HepG2 (cell line): ENCODE data around the gene NOTO. TPM values are rescaled to one million over a fixed set of nuclear protein-coding genes. Genes with fewer than 3 reads are reported as not detected.

Experiments used
- ATAC-seq: fragments of 200-7000 bp; cut with Tn5 transposase; 3 replicates; pipeline ENCODE4 v1.9.1; 2020; ENCODE audit warnings: mild to moderate bottlenecking, moderate library complexity
- BruUV-seq: library from RNA; stranded (reverse); fragments of 400-500 nt; replicated peaks from 2 replicates; lab custom pipeline; 2021; lab: Mats Ljungman, UMichigan
- CTCF ChIA-PET: fragments of 300-600 bp; formaldehyde crosslinking; extraction: SDS; loops from one replicate; lab custom pipeline; 2021; ENCODE audit warnings: low total read pairs, inconsistent platforms, low intra/inter-chr PET ratio; lab: Yijun Ruan, JAX
- POLR2A ChIA-PET: fragments of 350-600 bp; sonication (Branson Sonifier 250); formaldehyde crosslinking; loops from one replicate; lab custom pipeline; 2020; ENCODE audit warnings: antibody characterized with exemption, inconsistent platforms; lab: Yijun Ruan, JAX
- DNase-seq: peaks from one replicate; pipeline ENCODE4 v3.0.0-alpha.2; 2015; ENCODE audit warnings: low spot score
- FAIRE-seq: peaks from 3 replicates; lab custom pipeline; 2011; peaks lifted over from hg19 to GRCh38; lab: Jason Lieb, UNC
- H2AFZ ChIP-seq: one replicate; pipeline ENCODE4 v1.6.1; 2011; ENCODE audit warnings: low read length, inconsistent platforms
- H3K27ac ChIP-seq: fragments of 300-600 bp; 3 replicates; pipeline ENCODE4 v1.8.0; 2011; ENCODE audit warnings: mixed run types, mild to moderate bottlenecking, mixed read lengths, low read length, inconsistent platforms; ENCODE audit not compliant: insufficient read depth; ENCODE audit errors: extremely low read length
- H3K27me3 ChIP-seq, 2 experiments: fragments of 200-600 bp in 1 of 2; 2 replicates in 1 of 2; 3 replicates in 1 of 2; pipeline versions ENCODE4 v1.6.0 to v1.8.0; 2011; ENCODE audit warnings: low read length in 2 of 2, mild to moderate bottlenecking in 2 of 2, moderate library complexity in 2 of 2, inconsistent platforms in 1 of 2; ENCODE audit not compliant: insufficient read depth in 2 of 2, control insufficient read depth in 1 of 2
- H3K36me3 ChIP-seq, 2 experiments: fragments of 200-600 bp in 1 of 2; replicated peaks in 1 of 2; 2 replicates in 1 of 2; 3 replicates in 1 of 2; pipeline versions ENCODE4 v1.5.1 to v1.8.0; 2011; ENCODE audit warnings: low read length in 2 of 2, inconsistent platforms in 1 of 2; ENCODE audit not compliant: insufficient read depth in 2 of 2, control insufficient read depth in 1 of 2
- H3K4me1 ChIP-seq: 2 replicates; pipeline ENCODE4 v1.5.1; 2012; ENCODE audit warnings: low read length, inconsistent platforms; ENCODE audit not compliant: insufficient read depth
- H3K4me2 ChIP-seq: 2 replicates; pipeline ENCODE4 v1.6.0; 2011; ENCODE audit warnings: low read depth, low read length, inconsistent platforms
- H3K4me3 ChIP-seq, 3 experiments: fragments of 200-600 bp in 1 of 3; sonication (generic), shearing (Covaris generic) in 1 of 3; replicated peaks in 1 of 3; 2 replicates each; pipeline ENCODE4 v1.5.1; 2011 to 2016; ENCODE audit warnings: low read length in 3 of 3, inconsistent platforms in 2 of 3, low read depth in 2 of 3, mild to moderate bottlenecking in 2 of 3, control low read depth in 1 of 3, mixed read lengths in 1 of 3; ENCODE audit not compliant: insufficient read depth in 1 of 3
- H3K79me2 ChIP-seq: one replicate; pipeline ENCODE4 v1.6.1; 2011; ENCODE audit warnings: low read length, inconsistent platforms; ENCODE audit not compliant: insufficient read depth
- H3K9ac ChIP-seq: 2 replicates; pipeline ENCODE4 v1.6.0; 2011; ENCODE audit warnings: mild to moderate bottlenecking, low read depth, low read length, inconsistent platforms; ENCODE audit not compliant: insufficient read depth
- H3K9me3 ChIP-seq: 2 replicates; pipeline ENCODE4 v1.5.1; 2012; ENCODE audit warnings: mild to moderate bottlenecking, low read length
- H4K20me1 ChIP-seq: 2 replicates; pipeline ENCODE4 v1.6.0; 2011; ENCODE audit warnings: inconsistent platforms, mild to moderate bottlenecking, low read length, moderate library complexity; ENCODE audit not compliant: insufficient read depth
- SIN3A ChIP-seq: IDR thresholded peaks from 2 replicates; pipeline ENCODE4 v1.6.1; 2011; ENCODE audit warnings: low read depth, mild to moderate bottlenecking, control low read depth, low read length, borderline replicate concordance
- ZFP37 ChIP-seq: sonication (generic); formaldehyde crosslinking; IDR thresholded peaks from 2 replicates; pipeline ENCODE4 v1.4.0; 2020; ENCODE audit warnings: missing genetic modification reagents, borderline replicate concordance
- WGBS: methylation state at CpG from one replicate; pipeline ENCODE4 v1.1.6; 2017; ENCODE audit warnings: low lambda C conversion rate; 5-methylcytosine and 5-hydroxymethylcytosine counted together
- in situ Hi-C: cut with HindIII; loops from 2 replicates; pipeline ENCODE4 v1.10.0; 2017; ENCODE audit warnings: low pct_unique_long_range_greater_than_20kb; ENCODE audit not compliant: extremely low pct_ligation_motif_present
- intact Hi-C: fragments of 100-400 bp; cut with micrococcal nuclease; formaldehyde crosslinking; loops from one replicate; pipeline ENCODE4 v1.10.0; 2022; ENCODE audit not compliant: unreplicated experiment
- polyA plus RNA-seq, 8 experiments: library from polyadenylated mRNA; depleted of rRNA in 3 of 8; stranded (reverse) in 7 of 8; unstranded in 1 of 8; fragments of >200 nt; fragmentation: Illumina TruSeq in 4 of 8; extraction: Trizol in 4 of 8; gene quantifications; 2 replicates each; pipeline versions ENCODE4 v1.2.1 to v1.2.3, GENCODE V29; 2011 to 2016; ENCODE audit warnings: low read depth in 4 of 8, missing spikeins in 1 of 8, mixed read lengths in 1 of 8; ENCODE audit not compliant: insufficient read depth in 1 of 8
- total RNA-seq, 5 experiments: library from RNA; depleted of rRNA; stranded (reverse); fragments of >200 nt; fragmentation: Illumina TruSeq; extraction: Trizol; gene quantifications; 2 replicates each; pipeline ENCODE4 v1.2.3, GENCODE V29; 2016; ENCODE audit warnings: low read depth in 1 of 5
- TF ChIP-seq, protein P1 (sequence below): IDR thresholded peaks from 2 replicates; pipeline ENCODE4 v1.6.1; 2016; ENCODE audit warnings: missing compliant biosample characterization, missing genetic modification reagents, borderline replicate concordance
- TF ChIP-seq, protein P2 (sequence below): IDR thresholded peaks from 2 replicates; pipeline ENCODE4 v1.6.1; 2016; ENCODE audit warnings: missing compliant biosample characterization, missing genetic modification reagents, borderline replicate concordance
- TF ChIP-seq, protein P3 (sequence below): sonication (generic); formaldehyde crosslinking; IDR thresholded peaks from 2 replicates; pipeline ENCODE4 v1.5.1; 2020; ENCODE audit warnings: missing genetic modification reagents, mild to moderate bottlenecking, borderline replicate concordance

The NOTO gene
- total and polyA plus RNA-seq, 2 of the 13 experiments (the other 11 are each of a cell fraction or from before 2014, with no cell fraction given): not detected

DNA sequence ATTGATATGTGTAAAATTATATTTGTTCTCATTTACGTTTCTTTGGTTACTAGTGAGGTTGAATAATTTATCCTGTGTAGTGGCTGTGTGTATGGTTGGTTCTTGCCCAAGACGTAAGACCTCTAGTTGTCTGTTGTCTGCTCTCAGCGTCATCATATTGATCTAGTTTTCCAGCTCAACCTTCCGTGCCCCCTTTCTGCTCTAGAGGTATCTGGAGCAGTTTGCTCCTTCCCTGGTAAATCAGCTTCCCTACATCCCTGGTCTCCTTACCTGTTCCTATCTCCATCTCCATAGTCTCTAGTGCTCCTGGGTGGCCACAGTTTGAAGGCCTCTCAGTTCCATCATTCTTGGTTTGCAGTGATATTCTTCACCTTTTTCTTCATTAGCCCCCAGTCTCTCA, 12.9 kb downstream of the NOTO start:
- Histone ChIP-seq H3K4me3 (peak overlapping the region; percentile 86 to 93 (median 91)), H4K20me1 (peaks cover 12% of the 10 kb centered on the region; the same call in 1 of the 2 replicates), H3K36me3 (peaks cover 8 to 27% of the 10 kb centered on the region in 2 experiments), H3K4me1 (peaks cover 50% of the 10 kb centered on the region), H3K4me2 (peak overlapping the region; percentile 99), H3K9ac (peak overlapping the region; percentile 96), H3K79me2 (peaks cover 48% of the 10 kb centered on the region), H3K9me3 (no peaks in the 10 kb centered on the region), H3K27ac (peak overlapping the region; percentile 92), H2AFZ (no peak overlapping the region), H3K27me3 (no peaks in the 10 kb centered on the region)
- in situ Hi-C loops (no loop called here), intact Hi-C loops (loop anchor here (10.0 kb wide), 1 partner anchor 170 kb away; the partner anchor contains the start of gene ALMS1)
- CTCF ChIA-PET: no interaction called here
- POLR2A ChIA-PET: interaction anchor here (0.8 to 1.6 kb wide), 5 partner anchors 10 to 45 kb away, joined by 3 to 19 read pairs (median 4); partner anchors contain the start of genes CCT7 and PRADC1
- 14% methylated on average over 4 of the region's 4 CpGs for WGBS
- no peak for DNase-seq
- TF ChIP-seq, protein P1, sequence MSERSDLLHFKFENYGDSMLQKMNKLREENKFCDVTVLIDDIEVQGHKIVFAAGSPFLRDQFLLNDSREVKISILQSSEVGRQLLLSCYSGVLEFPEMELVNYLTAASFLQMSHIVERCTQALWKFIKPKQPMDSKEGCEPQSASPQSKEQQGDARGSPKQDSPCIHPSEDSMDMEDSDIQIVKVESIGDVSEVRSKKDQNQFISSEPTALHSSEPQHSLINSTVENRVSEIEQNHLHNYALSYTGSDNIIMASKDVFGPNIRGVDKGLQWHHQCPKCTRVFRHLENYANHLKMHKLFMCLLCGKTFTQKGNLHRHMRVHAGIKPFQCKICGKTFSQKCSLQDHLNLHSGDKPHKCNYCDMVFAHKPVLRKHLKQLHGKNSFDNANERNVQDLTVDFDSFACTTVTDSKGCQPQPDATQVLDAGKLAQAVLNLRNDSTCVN: peak; percentile 95
- TF ChIP-seq SIN3A (0 out of 2 replicates have a peak, but pooled peaks have one; percentile 25), ZFP37 (CRISPR knock-in tag) (no peak)
- TF ChIP-seq, protein P2, sequence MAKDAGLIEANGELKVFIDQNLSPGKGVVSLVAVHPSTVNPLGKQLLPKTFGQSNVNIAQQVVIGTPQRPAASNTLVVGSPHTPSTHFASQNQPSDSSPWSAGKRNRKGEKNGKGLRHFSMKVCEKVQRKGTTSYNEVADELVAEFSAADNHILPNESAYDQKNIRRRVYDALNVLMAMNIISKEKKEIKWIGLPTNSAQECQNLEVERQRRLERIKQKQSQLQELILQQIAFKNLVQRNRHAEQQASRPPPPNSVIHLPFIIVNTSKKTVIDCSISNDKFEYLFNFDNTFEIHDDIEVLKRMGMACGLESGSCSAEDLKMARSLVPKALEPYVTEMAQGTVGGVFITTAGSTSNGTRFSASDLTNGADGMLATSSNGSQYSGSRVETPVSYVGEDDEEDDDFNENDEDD (CRISPR knock-in tag): no peak
- TF ChIP-seq, protein P3, sequence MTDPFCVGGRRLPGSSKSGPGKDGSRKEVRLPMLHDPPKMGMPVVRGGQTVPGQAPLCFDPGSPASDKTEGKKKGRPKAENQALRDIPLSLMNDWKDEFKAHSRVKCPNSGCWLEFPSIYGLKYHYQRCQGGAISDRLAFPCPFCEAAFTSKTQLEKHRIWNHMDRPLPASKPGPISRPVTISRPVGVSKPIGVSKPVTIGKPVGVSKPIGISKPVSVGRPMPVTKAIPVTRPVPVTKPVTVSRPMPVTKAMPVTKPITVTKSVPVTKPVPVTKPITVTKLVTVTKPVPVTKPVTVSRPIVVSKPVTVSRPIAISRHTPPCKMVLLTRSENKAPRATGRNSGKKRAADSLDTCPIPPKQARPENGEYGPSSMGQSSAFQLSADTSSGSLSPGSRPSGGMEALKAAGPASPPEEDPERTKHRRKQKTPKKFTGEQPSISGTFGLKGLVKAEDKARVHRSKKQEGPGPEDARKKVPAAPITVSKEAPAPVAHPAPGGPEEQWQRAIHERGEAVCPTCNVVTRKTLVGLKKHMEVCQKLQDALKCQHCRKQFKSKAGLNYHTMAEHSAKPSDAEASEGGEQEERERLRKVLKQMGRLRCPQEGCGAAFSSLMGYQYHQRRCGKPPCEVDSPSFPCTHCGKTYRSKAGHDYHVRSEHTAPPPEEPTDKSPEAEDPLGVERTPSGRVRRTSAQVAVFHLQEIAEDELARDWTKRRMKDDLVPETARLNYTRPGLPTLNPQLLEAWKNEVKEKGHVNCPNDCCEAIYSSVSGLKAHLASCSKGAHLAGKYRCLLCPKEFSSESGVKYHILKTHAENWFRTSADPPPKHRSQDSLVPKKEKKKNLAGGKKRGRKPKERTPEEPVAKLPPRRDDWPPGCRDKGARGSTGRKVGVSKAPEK: no peak
- no peak for FAIRE-seq
- no peak for ATAC-seq
- BruUV-seq: no TSS peak
